Measurements from ENCODE around the gene RIT2. TPM values are rescaled to one million over a fixed set of nuclear protein-coding genes. Genes with fewer than 3 reads are reported as not detected.

RIT2 gene
- total RNA-seq, 1 donor from 2014 or later: not detected

GRCh38 chr18:42821492-42821891 lies 294.0 kb downstream of the RIT2 start:
- Mint-ChIP-seq H3K4me3 (no peak overlapping the region), H3K36me3 (no peaks in the 10 kb centered on the region), H3K27me3 (ENCODE audit: low read depth) (no peaks in the 10 kb centered on the region), H3K9me3 (no peaks in the 10 kb centered on the region), H3K4me1 (peaks cover 1% of the 10 kb centered on the region), H3K27ac (no peak overlapping the region)
- no peak for DNase-seq (ENCODE audit: low spot score in 2 of 2, unreplicated experiment in 2 of 2)
- TF ChIP-seq CTCF (IDR thresholded peaks at IDR 0.05; ENCODE audit: unreplicated experiment): no peak

GRCh38 chr18:42814618-42815017 lies 300.9 kb downstream of the RIT2 start:
- no peaks in the 10 kb centered on the region for H3K27me3 Mint-ChIP-seq (ENCODE audit: low read depth)
- H3K27ac Mint-ChIP-seq: no peak overlapping the region
- no peak for DNase-seq (ENCODE audit: low spot score in 2 of 2, unreplicated experiment in 2 of 2)
- no peaks in the 10 kb centered on the region for H3K9me3 Mint-ChIP-seq
- no peaks in the 10 kb centered on the region for H3K36me3 Mint-ChIP-seq
- TF ChIP-seq CTCF (IDR thresholded peaks at IDR 0.05; ENCODE audit: unreplicated experiment): no peak
- no peak overlapping the region for H3K4me3 Mint-ChIP-seq
- peaks cover 1% of the 10 kb centered on the region for H3K4me1 Mint-ChIP-seq

GRCh38 chr18:42814184-42814583 lies 301.3 kb downstream of the RIT2 start:
- DNase-seq (ENCODE audit: low spot score in 2 of 2, unreplicated experiment in 2 of 2): no peak

GRCh38 chr18:42813570-42813969 lies 301.9 kb downstream of the RIT2 start:
- H3K9me3 Mint-ChIP-seq: no peaks in the 10 kb centered on the region
- no peaks in the 10 kb centered on the region for H3K36me3 Mint-ChIP-seq
- no peak overlapping the region for H3K4me3 Mint-ChIP-seq
- no peak for DNase-seq (ENCODE audit: low spot score in 2 of 2, unreplicated experiment in 2 of 2)
- H3K27me3 Mint-ChIP-seq (ENCODE audit: low read depth): no peaks in the 10 kb centered on the region
- no peak for TF ChIP-seq CTCF (IDR thresholded peaks at IDR 0.05; ENCODE audit: unreplicated experiment)
- peaks cover 1% of the 10 kb centered on the region for H3K4me1 Mint-ChIP-seq
- no peak overlapping the region for H3K27ac Mint-ChIP-seq

More at GRCh38 chr18:42814184-42814583, 301.3 kb downstream of the RIT2 start:
- H3K36me3 Mint-ChIP-seq: no peaks in the 10 kb centered on the region
- peaks cover 1% of the 10 kb centered on the region for H3K4me1 Mint-ChIP-seq
- no peak overlapping the region for H3K27ac Mint-ChIP-seq
- H3K4me3 Mint-ChIP-seq: no peak overlapping the region
- TF ChIP-seq CTCF (IDR thresholded peaks at IDR 0.05; ENCODE audit: unreplicated experiment): no peak
- H3K27me3 Mint-ChIP-seq (ENCODE audit: low read depth): no peaks in the 10 kb centered on the region
- no peaks in the 10 kb centered on the region for H3K9me3 Mint-ChIP-seq

- Mint-ChIP-seq H3K27ac (no peak overlapping the region), H3K36me3 (no peaks in the 10 kb centered on the region), H3K4me1 (peaks cover 9% of the 10 kb centered on the region), H3K9me3 (no peaks in the 10 kb centered on the region), H3K4me3 (no peak overlapping the region), H3K27me3 (ENCODE audit: low read depth) (no peaks in the 10 kb centered on the region)
- DNase-seq (ENCODE audit: low spot score in 2 of 2, unreplicated experiment in 2 of 2): no peak
- TF ChIP-seq CTCF (IDR thresholded peaks at IDR 0.05; ENCODE audit: unreplicated experiment): no peak
These were observed 307.6 kb downstream of the RIT2 start for GRCh38 chr18:42807887-42808286.

GRCh38 chr18:42801706-42802105 lies 313.8 kb downstream of the RIT2 start:
- Mint-ChIP-seq H3K27ac (no peak overlapping the region), H3K4me3 (no peak overlapping the region), H3K4me1 (peaks cover 23% of the 10 kb centered on the region), H3K27me3 (ENCODE audit: low read depth) (no peaks in the 10 kb centered on the region), H3K36me3 (no peaks in the 10 kb centered on the region), H3K9me3 (no peaks in the 10 kb centered on the region)
- no peak for DNase-seq (ENCODE audit: low spot score in 2 of 2, unreplicated experiment in 2 of 2)
- no peak for TF ChIP-seq CTCF (IDR thresholded peaks at IDR 0.05; ENCODE audit: unreplicated experiment)

Measured in mesothelial cell of epicardium (in vitro differentiated cells).